ENCODE results near the gene TUBGCP3. TPM values are rescaled to one million over a fixed set of nuclear protein-coding genes. Genes with fewer than 3 reads are reported as not detected.
A peak's percentile ranks its signal among the peaks of the same experiment; 100 is the strongest.
"Not testable (repeated sequence)": the region's sequence is repeated elsewhere in the genome, so short reads cannot be mapped to it uniquely, and the experiment has no call there.

Gene TUBGCP3
- total RNA-seq, result 30.2 to 37.4 TPM (median 30.6 TPM) in 3 replicates

GRCh38 chr13:112587764-112588489, at the start of gene TUBGCP3:
TSS of gene TUBGCP3 (minus strand) at chr13:112588153. CDS start at chr13:112587980, 173 bp downstream.
- Mint-ChIP-seq H3K27me3 (ENCODE audit: low read depth) (peaks cover 2% of the 10 kb centered on the region), H3K27ac (peak within 1 kb of the TSS; percentile 95), H3K4me3 (peak within 1 kb of the TSS; percentile 94), H3K36me3 (no peaks in the 10 kb centered on the region), H3K4me1 (peaks cover 16% of the 10 kb centered on the region), H3K9me3 (peaks cover 15% of the 10 kb centered on the region)
- TF ChIP-seq CTCF (IDR thresholded peaks at IDR 0.05; ENCODE audit: unreplicated experiment), result no peak
- DNase-seq (ENCODE audit: low spot score in 2 of 2, unreplicated experiment in 2 of 2), result peak; percentile 62 to 81

GRCh38 chr13:112637017-112637801, 49.3 kb upstream of the TUBGCP3 start:
- peaks cover 21% of the 10 kb centered on the region for H3K27me3 Mint-ChIP-seq (ENCODE audit: low read depth)

GRCh38 chr13:112636401-112636975, 48.5 kb upstream of the TUBGCP3 start:
- DNase-seq (ENCODE audit: low spot score in 2 of 2, unreplicated experiment in 2 of 2), result no peak
- Mint-ChIP-seq H3K4me1 (peaks cover 28% of the 10 kb centered on the region), H3K27me3 (ENCODE audit: low read depth) (peaks cover 21% of the 10 kb centered on the region), H3K27ac (no peak overlapping the region), H3K4me3 (no peak overlapping the region), H3K9me3 (no peaks in the 10 kb centered on the region), H3K36me3 (no peaks in the 10 kb centered on the region)
- no peak for TF ChIP-seq CTCF (IDR thresholded peaks at IDR 0.05; ENCODE audit: unreplicated experiment)

More at GRCh38 chr13:112637017-112637801, 49.3 kb upstream of the TUBGCP3 start:
- Mint-ChIP-seq H3K4me3 (no peak overlapping the region), H3K4me1 (peaks cover 28% of the 10 kb centered on the region), H3K27ac (no peak overlapping the region), H3K36me3 (no peaks in the 10 kb centered on the region), H3K9me3 (no peaks in the 10 kb centered on the region)
- TF ChIP-seq CTCF (IDR thresholded peaks at IDR 0.05; ENCODE audit: unreplicated experiment), result no peak
- peak in 1 of 2 experiments; percentile 37 for DNase-seq (ENCODE audit: low spot score in 2 of 2, unreplicated experiment in 2 of 2)

- Mint-ChIP-seq H3K4me3 (no peak overlapping the region), H3K36me3 (no peaks in the 10 kb centered on the region), H3K27me3 (ENCODE audit: low read depth) (peaks cover 19% of the 10 kb centered on the region), H3K9me3 (no peaks in the 10 kb centered on the region), H3K27ac (no peak overlapping the region), H3K4me1 (peaks cover 28% of the 10 kb centered on the region)
- TF ChIP-seq CTCF (IDR thresholded peaks at IDR 0.05; ENCODE audit: unreplicated experiment), result no peak
- no peak for DNase-seq (ENCODE audit: low spot score in 2 of 2, unreplicated experiment in 2 of 2)
Observed at GRCh38 chr13:112635323-112635722, 47.4 kb upstream of the TUBGCP3 start.

GRCh38 chr13:112634102-112634501, 46.1 kb upstream of the TUBGCP3 start:
- Mint-ChIP-seq H3K36me3 (no peaks in the 10 kb centered on the region), H3K9me3 (no peaks in the 10 kb centered on the region), H3K4me3 (no peak overlapping the region), H3K27ac (no peak overlapping the region), H3K4me1 (peaks cover 28% of the 10 kb centered on the region), H3K27me3 (ENCODE audit: low read depth) (peaks cover 11% of the 10 kb centered on the region)
- TF ChIP-seq CTCF (IDR thresholded peaks at IDR 0.05; ENCODE audit: unreplicated experiment), result no peak
- no peak for DNase-seq (ENCODE audit: low spot score in 2 of 2, unreplicated experiment in 2 of 2)

GRCh38 chr13:112630226-112630625, 42.3 kb upstream of the TUBGCP3 start:
- not testable (repeated sequence) for H3K4me3 Mint-ChIP-seq, H3K9me3 Mint-ChIP-seq

More at GRCh38 chr13:112630226-112630625, 42.3 kb upstream of the TUBGCP3 start:
- not testable (repeated sequence) for DNase-seq (ENCODE audit: low spot score in 2 of 2, unreplicated experiment in 2 of 2); H3K27me3 Mint-ChIP-seq (ENCODE audit: low read depth); H3K36me3 Mint-ChIP-seq; H3K4me1 Mint-ChIP-seq; H3K27ac Mint-ChIP-seq

Data from mesothelial cell of epicardium (in vitro differentiated cells).